ENCODE results near the gene MAP2K7. TPM values are rescaled to one million over a fixed set of nuclear protein-coding genes. Genes with fewer than 3 reads are reported as not detected.

MAP2K7 gene
- total and polyA plus RNA-seq, 2 of the 4 experiments (the other 2 are of a cell fraction), result 4.1 to 15.6 TPM

DNA sequence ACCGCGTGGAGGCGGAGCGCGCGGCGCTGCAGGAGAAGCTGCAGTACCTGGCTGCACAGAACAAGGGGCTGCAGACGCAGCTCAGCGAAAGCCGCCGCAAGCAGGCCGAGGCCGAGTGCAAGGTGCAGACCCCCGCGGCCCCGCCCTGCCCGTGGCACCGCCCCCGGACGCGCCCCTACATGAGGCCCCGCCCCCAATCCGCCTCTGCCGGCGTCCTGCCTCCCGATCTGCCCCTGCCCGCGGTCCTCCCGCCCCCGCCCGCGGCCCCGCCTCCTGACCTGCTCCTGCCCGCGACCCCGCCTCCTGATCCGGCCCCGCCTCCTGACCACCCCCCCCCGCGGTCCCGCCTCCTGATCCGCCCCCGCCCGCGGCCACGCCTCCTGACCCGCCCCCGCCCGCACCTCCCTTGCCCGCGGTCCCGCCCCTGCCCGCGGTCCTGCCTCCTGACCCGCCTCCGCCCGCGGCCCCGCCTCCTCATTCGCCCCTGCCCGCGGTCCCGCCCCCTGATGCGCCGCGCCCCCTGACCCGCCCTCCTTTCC, 41.2 kb upstream of the MAP2K7 start (continued):
- no peak for TF ChIP-seq SMC3 (IDR thresholded peaks at IDR 0.05; ENCODE audit: low read depth, low read length)
- no peak for TF ChIP-seq RFX5 (IDR thresholded peaks at IDR 0.05; ENCODE audit: low read depth, low read length)
- TF ChIP-seq CTCF (conservative IDR thresholded peaks at IDR 0.05; ENCODE audit: low read depth, low read length), result no peak
